Panc1 (cell line): Measurements from ENCODE around the gene SLIT1.

Source experiments
- CTCF ChIP-seq: fragments of 450-650 bp; IDR thresholded peaks from 2 replicates; pipeline ENCODE4 v1.5.1; 2017; ENCODE audit warnings: mild to moderate bottlenecking
- SIN3A ChIP-seq: IDR thresholded peaks from 2 replicates; pipeline ENCODE4 v1.6.1; 2012; ENCODE audit warnings: low read depth, mild to moderate bottlenecking, low read length, moderate library complexity, borderline replicate concordance; ENCODE audit not compliant: insufficient read depth

GRCh38 chr10:96964131-96964530, 221.6 kb downstream of the SLIT1 start:
- no peak for TF ChIP-seq CTCF
- no peak for TF ChIP-seq SIN3A
